Stimulated activated CD8-positive, alpha-beta memory T cell treated with anti-CD3 and anti-CD28 coated beads, Interleukin-15, amount 100 ng/mL, for 1 hour (primary cell): Measurements from ENCODE around the gene CST8.

Source experiments
- DNase-seq: peaks from one replicate; pipeline ENCODE4 v3.0.0-alpha.2; 2020; ENCODE audit warnings: low read depth

Gene CST8

GRCh38 chr20:23524146-23524545, 33.2 kb downstream of the CST8 start:
- no peak for DNase-seq

- no peak for DNase-seq
Measured at GRCh38 chr20:23526850-23527249, 35.9 kb downstream of the CST8 start.

GRCh38 chr20:23528867-23529431, 38.0 kb downstream of the CST8 start:
- DNase-seq: no peak

- DNase-seq: no peak
Measured at GRCh38 chr20:23530937-23531567, 40.1 kb downstream of the CST8 start.

GRCh38 chr20:23532533-23532932, 41.6 kb downstream of the CST8 start:
- no peak for DNase-seq

- no peak for DNase-seq
Measured at GRCh38 chr20:23533161-23533560, 42.2 kb downstream of the CST8 start.

GRCh38 chr20:23534801-23535593, 44.1 kb downstream of the CST8 start:
- DNase-seq: no peak

GRCh38 chr20:23536328-23536974, 45.5 kb downstream of the CST8 start:
- DNase-seq: no peak

- DNase-seq: no peak
Measured at GRCh38 chr20:23537030-23537429, 46.1 kb downstream of the CST8 start.

- DNase-seq: no peak
Measured at GRCh38 chr20:23540624-23541023, 49.7 kb downstream of the CST8 start.

- DNase-seq: no peak
Measured at GRCh38 chr20:23541330-23541729, 50.4 kb downstream of the CST8 start.

GRCh38 chr20:23541776-23542175, 50.9 kb downstream of the CST8 start:
- no peak for DNase-seq

GRCh38 chr20:23542801-23543200, 51.9 kb downstream of the CST8 start:
- no peak for DNase-seq

- DNase-seq: no peak
Measured at GRCh38 chr20:23544133-23544532, 53.2 kb downstream of the CST8 start.
